NCI-H1048 (cell line): ENCODE measurements around the gene PITPNM3.
"Not testable (repeated sequence)": the region's sequence is repeated elsewhere in the genome, so short reads cannot be mapped to it uniquely, and the experiment has no call there.

ENCODE experiments used
- DNase-seq: peaks from one replicate; lab custom pipeline; 2025; lab: John Stamatoyannopoulos, UW

PITPNM3 gene

GRCh38 chr17:6501359-6501758 lies 55.0 kb downstream of the PITPNM3 start:
- no peak for DNase-seq

GRCh38 chr17:6498901-6499540 lies 57.3 kb downstream of the PITPNM3 start:
- no peak for DNase-seq

GRCh38 chr17:6498356-6498755 lies 58.0 kb downstream of the PITPNM3 start:
- no peak for DNase-seq

- DNase-seq = no peak
Measured at GRCh38 chr17:6497496-6498221, 58.7 kb downstream of the PITPNM3 start.

- no peak for DNase-seq
Measured at GRCh38 chr17:6496640-6497441, 59.5 kb downstream of the PITPNM3 start.

- no peak for DNase-seq
Measured at GRCh38 chr17:6496116-6496481, 60.3 kb downstream of the PITPNM3 start.

GRCh38 chr17:6495450-6496115 lies 60.8 kb downstream of the PITPNM3 start:
- no peak for DNase-seq

GRCh38 chr17:6494239-6494941 lies 62.0 kb downstream of the PITPNM3 start:
- DNase-seq = no peak

- DNase-seq = no peak
Measured at GRCh38 chr17:6492892-6493674, 63.3 kb downstream of the PITPNM3 start.

- DNase-seq = no peak
Measured at GRCh38 chr17:6491071-6491700, 65.2 kb downstream of the PITPNM3 start.

- DNase-seq = no peak
Measured at GRCh38 chr17:6489016-6489550, 67.3 kb downstream of the PITPNM3 start.

- no peak for DNase-seq
Measured at GRCh38 chr17:6488008-6488539, 68.3 kb downstream of the PITPNM3 start.

- DNase-seq = no peak
Measured at GRCh38 chr17:6487251-6488007, 68.9 kb downstream of the PITPNM3 start.

- no peak for DNase-seq
Measured at GRCh38 chr17:6485646-6486412, 70.5 kb downstream of the PITPNM3 start.

GRCh38 chr17:6483507-6483906 lies 72.8 kb downstream of the PITPNM3 start:
- DNase-seq = no peak

GRCh38 chr17:6482796-6483195 lies 73.6 kb downstream of the PITPNM3 start:
- DNase-seq = not testable (repeated sequence)

GRCh38 chr17:6482105-6482455 lies 74.3 kb downstream of the PITPNM3 start:
- no peak for DNase-seq

GRCh38 chr17:6480303-6480675 lies 76.1 kb downstream of the PITPNM3 start:
- no peak for DNase-seq
